Muscle of leg (tissue), 11 donors: ENCODE measurements around the gene OCRL. TPM values are rescaled to one million over a fixed set of nuclear protein-coding genes. Genes with fewer than 3 reads are reported as not detected.
A peak's percentile ranks its signal among the peaks of the same experiment; 100 is the strongest.

Experiments
- DNase-seq: peaks from one replicate; pipeline ENCODE4 v3.0.0; 2013
- H3K27ac ChIP-seq: one replicate; pipeline ENCODE4 v1.5.1; 2013; ENCODE audit warnings: mild to moderate bottlenecking, low read length, control low read depth
- H3K27me3 ChIP-seq: one replicate; pipeline ENCODE4 v1.6.1; 2013; ENCODE audit warnings: low read length; ENCODE audit not compliant: control insufficient read depth, insufficient read depth
- H3K36me3 ChIP-seq: one replicate; pipeline ENCODE4 v1.6.1; 2013; ENCODE audit warnings: low read length; ENCODE audit not compliant: control insufficient read depth, insufficient read depth
- H3K4me1 ChIP-seq: one replicate; pipeline ENCODE4 v1.6.1; 2013; ENCODE audit warnings: low read length; ENCODE audit not compliant: control insufficient read depth, insufficient read depth
- H3K4me3 ChIP-seq: one replicate; pipeline ENCODE4 v1.5.1; 2013; ENCODE audit warnings: low read length, control low read depth
- H3K9me3 ChIP-seq: replicated peaks from 2 replicates; pipeline ENCODE4 v1.6.1; 2013; ENCODE audit warnings: low read depth, low read length; ENCODE audit not compliant: control insufficient read depth
- WGBS: methylation state at CpG from one replicate; pipeline ENCODE4 v1.1.5; 2013; ENCODE audit warnings: missing lambda C conversion rate; ENCODE audit not compliant: insufficient coverage; 5-methylcytosine and 5-hydroxymethylcytosine counted together
- polyA plus RNA-seq, 8 donors: library from polyadenylated mRNA; unstranded; fragments of 120-200 nt; gene quantifications; one replicate each; pipeline versions ENCODE4 v1.2.1 to v1.2.3, GENCODE V29; 2013; ENCODE audit warnings: inconsistent platforms in 1 of 8, low replicate concordance in 1 of 8; ENCODE audit not compliant: insufficient read length in 8 of 8, insufficient read depth in 1 of 8
- total RNA-seq: library from RNA; stranded (reverse); fragments of 120-200 nt; gene quantifications from one replicate; pipeline ENCODE4 v1.2.4, GENCODE V29; 2013

Gene OCRL
- total and polyA plus RNA-seq, 9 donors = 7.7 to 17.3 (median 12.7) TPM

GRCh38 chrX:129512409-129512808 is 27.6 kb upstream of the OCRL start:
- no peaks in the 10 kb centered on the region for H3K4me1 ChIP-seq
- DNase-seq = no peak
- H3K27me3 ChIP-seq = no peaks in the 10 kb centered on the region
- no CpG with 5 or more reads among the region's 2 CpGs for WGBS
- H3K9me3 ChIP-seq = no peaks in the 10 kb centered on the region
- no peak overlapping the region for H3K4me3 ChIP-seq
- H3K36me3 ChIP-seq = peaks cover 12% of the 10 kb centered on the region
- no peak overlapping the region for H3K27ac ChIP-seq

- Histone ChIP-seq H3K27me3 (no peaks in the 10 kb centered on the region), H3K27ac (no peak overlapping the region), H3K4me3 (no peak overlapping the region), H3K9me3 (no peaks in the 10 kb centered on the region), H3K4me1 (no peaks in the 10 kb centered on the region), H3K36me3 (peaks cover 8% of the 10 kb centered on the region)
- no CpG with 5 or more reads among the region's 3 CpGs for WGBS
- DNase-seq = no peak
Observed at GRCh38 chrX:129516402-129516801, 23.7 kb upstream of the OCRL start.

- WGBS = no CpG with 5 or more reads among the region's 3 CpGs
- no peak for DNase-seq
- Histone ChIP-seq H3K27me3 (no peaks in the 10 kb centered on the region), H3K27ac (no peak overlapping the region), H3K4me1 (no peaks in the 10 kb centered on the region), H3K9me3 (no peaks in the 10 kb centered on the region), H3K36me3 (peaks cover 1% of the 10 kb centered on the region), H3K4me3 (no peak overlapping the region)
Observed at GRCh38 chrX:129520151-129520550, 19.9 kb upstream of the OCRL start.

GRCh38 chrX:129522184-129523078 is 17.6 kb upstream of the OCRL start:
- no peaks in the 10 kb centered on the region for H3K36me3 ChIP-seq
- H3K27ac ChIP-seq = peak overlapping the region; percentile 98
- H3K9me3 ChIP-seq = no peaks in the 10 kb centered on the region
- H3K27me3 ChIP-seq = no peaks in the 10 kb centered on the region
- peak overlapping the region; percentile 89 for H3K4me3 ChIP-seq
- WGBS = 21% methylated on average over 28 of the region's 56 CpGs
- DNase-seq = peak; percentile 85
- H3K4me1 ChIP-seq = no peaks in the 10 kb centered on the region

- 25% methylated on average over 29 of the region's 54 CpGs for WGBS
- Histone ChIP-seq H3K9me3 (no peaks in the 10 kb centered on the region), H3K27me3 (no peaks in the 10 kb centered on the region), H3K4me3 (peak within 1 kb of the TSS; percentile 89), H3K27ac (peak within 1 kb of the TSS; percentile 98), H3K4me1 (no peaks in the 10 kb centered on the region), H3K36me3 (no peaks in the 10 kb centered on the region)
- DNase-seq = peak; percentile 91
Observed at GRCh38 chrX:129523079-129523911, 16.8 kb upstream of the OCRL start, which contains the start of gene SMARCA1. TSS of gene SMARCA1 (minus strand) at chrX:129523490. CDS start at chrX:129523370, 120 bp downstream.

GRCh38 chrX:129524250-129524850 is 15.7 kb upstream of the OCRL start:
- Histone ChIP-seq H3K36me3 (no peaks in the 10 kb centered on the region), H3K27me3 (no peaks in the 10 kb centered on the region), H3K9me3 (no peaks in the 10 kb centered on the region), H3K4me3 (no peak overlapping the region), H3K4me1 (no peaks in the 10 kb centered on the region), H3K27ac (no peak overlapping the region)
- 80% methylated on average over 1 of the region's 3 CpGs for WGBS
- DNase-seq = no peak

GRCh38 chrX:129525162-129525561 is 14.9 kb upstream of the OCRL start:
- Histone ChIP-seq H3K4me3 (no peak overlapping the region), H3K4me1 (no peaks in the 10 kb centered on the region), H3K9me3 (no peaks in the 10 kb centered on the region), H3K27ac (no peak overlapping the region), H3K36me3 (no peaks in the 10 kb centered on the region), H3K27me3 (no peaks in the 10 kb centered on the region)
- DNase-seq = no peak
- WGBS = 54% methylated on average over 4 of the region's 4 CpGs

GRCh38 chrX:129525896-129526295 is 14.2 kb upstream of the OCRL start:
- H3K27ac ChIP-seq = no peak overlapping the region
- no peaks in the 10 kb centered on the region for H3K9me3 ChIP-seq
- no peak overlapping the region for H3K4me3 ChIP-seq
- no peaks in the 10 kb centered on the region for H3K4me1 ChIP-seq
- DNase-seq = no peak
- 50% methylated on average over 1 of the region's 3 CpGs for WGBS
- no peaks in the 10 kb centered on the region for H3K27me3 ChIP-seq
- H3K36me3 ChIP-seq = no peaks in the 10 kb centered on the region

- no peaks in the 10 kb centered on the region for H3K36me3 ChIP-seq
- peaks cover 4% of the 10 kb centered on the region for H3K27me3 ChIP-seq
- peak; percentile 15 for DNase-seq
- no peak overlapping the region for H3K27ac ChIP-seq
- no peaks in the 10 kb centered on the region for H3K4me1 ChIP-seq
- H3K9me3 ChIP-seq = no peaks in the 10 kb centered on the region
- WGBS = 20% methylated on average over 3 of the region's 4 CpGs
- H3K4me3 ChIP-seq = no peak overlapping the region
Observed at GRCh38 chrX:129529685-129530281, 10.3 kb upstream of the OCRL start.
